Neural progenitor cell (in vitro differentiated cells): ENCODE data around the gene KATNIP.

Experiments used
- EZH2 ChIP-seq: fragments of 200-600 bp; sonication (generic); IDR thresholded peaks from 2 replicates; pipeline ENCODE4 v1.6.1; 2017; ENCODE audit warnings: antibody characterized with exemption, mild to moderate bottlenecking, moderate library complexity
- EZH2phosphoT487 ChIP-seq: fragments of 200-600 bp; sonication (generic); IDR thresholded peaks from 2 replicates; pipeline ENCODE4 v1.6.1; 2017; ENCODE audit warnings: antibody characterized with exemption
- TF ChIP-seq, protein P1 (sequence below): fragments of 200-600 bp; sonication (generic); IDR thresholded peaks from 2 replicates; pipeline ENCODE4 v1.5.1; 2017; ENCODE audit warnings: antibody characterized with exemption, mild to moderate bottlenecking

DNA sequence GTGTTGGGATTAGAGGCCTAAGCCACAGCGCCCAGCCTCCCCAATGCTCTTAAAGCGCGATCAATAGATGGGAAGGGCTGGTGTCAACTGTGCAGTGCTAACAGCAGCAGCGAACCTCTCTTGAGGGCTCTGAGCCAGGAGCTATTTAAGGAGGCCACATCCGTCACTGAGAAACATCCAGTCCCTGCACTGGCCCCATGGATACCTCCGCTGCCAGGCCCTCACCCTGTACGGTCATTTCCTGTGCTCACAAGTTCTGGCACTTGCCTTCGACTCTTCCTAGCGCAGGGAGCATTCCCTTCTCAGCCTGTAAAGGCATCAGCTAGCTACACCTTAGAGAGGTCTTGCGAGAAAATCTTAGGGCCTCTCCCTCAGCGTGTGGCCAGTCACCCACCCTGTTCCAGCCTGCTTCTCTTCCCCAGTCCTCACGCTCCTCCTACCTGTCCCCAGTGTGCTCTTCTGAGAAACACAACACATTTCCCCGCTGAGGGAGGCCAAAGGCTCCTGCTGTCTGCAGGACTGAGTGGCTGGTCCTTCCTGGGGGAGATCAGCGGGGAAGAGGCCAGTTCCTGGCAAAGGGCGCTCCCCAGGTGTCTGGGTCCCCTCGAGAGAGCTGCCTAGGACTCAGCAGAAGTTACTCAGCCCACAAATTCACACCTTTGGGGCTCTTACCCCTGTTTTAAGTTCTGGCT lies 28.8 kb upstream of the KATNIP start:
- TF ChIP-seq, protein P1, sequence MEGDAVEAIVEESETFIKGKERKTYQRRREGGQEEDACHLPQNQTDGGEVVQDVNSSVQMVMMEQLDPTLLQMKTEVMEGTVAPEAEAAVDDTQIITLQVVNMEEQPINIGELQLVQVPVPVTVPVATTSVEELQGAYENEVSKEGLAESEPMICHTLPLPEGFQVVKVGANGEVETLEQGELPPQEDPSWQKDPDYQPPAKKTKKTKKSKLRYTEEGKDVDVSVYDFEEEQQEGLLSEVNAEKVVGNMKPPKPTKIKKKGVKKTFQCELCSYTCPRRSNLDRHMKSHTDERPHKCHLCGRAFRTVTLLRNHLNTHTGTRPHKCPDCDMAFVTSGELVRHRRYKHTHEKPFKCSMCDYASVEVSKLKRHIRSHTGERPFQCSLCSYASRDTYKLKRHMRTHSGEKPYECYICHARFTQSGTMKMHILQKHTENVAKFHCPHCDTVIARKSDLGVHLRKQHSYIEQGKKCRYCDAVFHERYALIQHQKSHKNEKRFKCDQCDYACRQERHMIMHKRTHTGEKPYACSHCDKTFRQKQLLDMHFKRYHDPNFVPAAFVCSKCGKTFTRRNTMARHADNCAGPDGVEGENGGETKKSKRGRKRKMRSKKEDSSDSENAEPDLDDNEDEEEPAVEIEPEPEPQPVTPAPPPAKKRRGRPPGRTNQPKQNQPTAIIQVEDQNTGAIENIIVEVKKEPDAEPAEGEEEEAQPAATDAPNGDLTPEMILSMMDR = no peak
- TF ChIP-seq EZH2 (no peak), EZH2phosphoT487 (no peak)
